ENCODE results near the gene MTM1.

Gene MTM1

GRCh38 chrX:150616179-150616862 lies 47.9 kb downstream of the MTM1 start:
- H3K4me3 ChIP-seq (ENCODE audit: low read length) = no peak overlapping the region
- H3K36me3 ChIP-seq (replicated peaks; ENCODE audit: low read depth, low read length) = peaks cover 16% of the 10 kb centered on the region
- H3K27ac ChIP-seq (ENCODE audit: low read length) = no peak overlapping the region
- no peaks in the 10 kb centered on the region for H4K20me1 ChIP-seq (ENCODE audit: insufficient read depth, low read length)
- no peak overlapping the region for H2AFZ ChIP-seq (ENCODE audit: low read depth, low read length)
- H3K9me3 ChIP-seq (ENCODE audit: insufficient read depth, low read length) = no peaks in the 10 kb centered on the region
- H3K4me1 ChIP-seq (ENCODE audit: low read length) = peaks cover 16% of the 10 kb centered on the region
- no peaks in the 10 kb centered on the region for H3K27me3 ChIP-seq (ENCODE audit: low read depth, low read length)
- no peak overlapping the region for H3K9ac ChIP-seq (ENCODE audit: low read length)
- TF ChIP-seq CTCF (IDR thresholded peaks at IDR 0.05; ENCODE audit: low read depth, low read length) (no peak), EZH2phosphoT487 (IDR thresholded peaks at IDR 0.05; ENCODE audit: low read depth) (no peak)
- H3K4me2 ChIP-seq (ENCODE audit: low read length) = no peak overlapping the region
- no peaks in the 10 kb centered on the region for H3K79me2 ChIP-seq (ENCODE audit: low read length)

- H2AFZ ChIP-seq (ENCODE audit: low read depth, low read length) = no peak overlapping the region
- no peaks in the 10 kb centered on the region for H3K79me2 ChIP-seq (ENCODE audit: low read length)
- no peak overlapping the region for H3K9ac ChIP-seq (ENCODE audit: low read length)
- no peak for TF ChIP-seq CTCF (IDR thresholded peaks at IDR 0.05; ENCODE audit: low read depth, low read length)
- H3K9me3 ChIP-seq (ENCODE audit: insufficient read depth, low read length) = no peaks in the 10 kb centered on the region
- H3K4me2 ChIP-seq (ENCODE audit: low read length) = no peak overlapping the region
- H3K36me3 ChIP-seq (replicated peaks; ENCODE audit: low read depth, low read length) = peaks cover 16% of the 10 kb centered on the region
- no peaks in the 10 kb centered on the region for H3K27me3 ChIP-seq (ENCODE audit: low read depth, low read length)
- peaks cover 16% of the 10 kb centered on the region for H3K4me1 ChIP-seq (ENCODE audit: low read length)
- no peak overlapping the region for H3K4me3 ChIP-seq (ENCODE audit: low read length)
- H3K27ac ChIP-seq (ENCODE audit: low read length) = no peak overlapping the region
- H4K20me1 ChIP-seq (ENCODE audit: insufficient read depth, low read length) = no peaks in the 10 kb centered on the region
Measured at GRCh38 chrX:150616863-150617198, 48.4 kb downstream of the MTM1 start.

DNA sequence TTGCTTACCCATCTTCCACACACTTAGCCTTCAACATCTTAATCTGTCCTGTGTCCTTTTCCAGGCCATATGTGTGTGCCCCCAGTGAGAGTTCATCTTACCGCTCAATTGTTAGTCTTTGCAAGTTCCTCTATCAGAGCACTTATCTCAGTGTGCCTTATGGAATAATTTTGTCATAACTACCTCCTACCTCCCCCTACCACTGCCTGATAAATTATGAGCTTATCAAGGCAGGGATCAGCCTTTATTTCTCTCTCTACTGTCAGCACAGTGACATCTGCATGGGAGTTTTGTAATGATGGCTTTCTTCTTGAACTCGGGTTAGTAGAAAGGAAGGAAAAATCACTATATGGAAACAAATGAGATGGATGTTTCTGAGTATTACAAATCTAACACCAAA lies 53.2 kb downstream of the MTM1 start:
- TF ChIP-seq EZH2phosphoT487 (IDR thresholded peaks at IDR 0.05; ENCODE audit: low read depth) = no peak
- no peak for TF ChIP-seq CTCF (IDR thresholded peaks at IDR 0.05; ENCODE audit: low read depth, low read length)
- H3K79me2 ChIP-seq (ENCODE audit: low read length) = no peaks in the 10 kb centered on the region
- H3K4me1 ChIP-seq (ENCODE audit: low read length) = peaks cover 11% of the 10 kb centered on the region

GRCh38 chrX:150623583-150623982 lies 55.2 kb downstream of the MTM1 start:
- no peak overlapping the region for H3K4me2 ChIP-seq (ENCODE audit: low read length)
- H3K9me3 ChIP-seq (ENCODE audit: insufficient read depth, low read length) = no peaks in the 10 kb centered on the region
- H3K4me1 ChIP-seq (ENCODE audit: low read length) = peaks cover 19% of the 10 kb centered on the region
- H3K9ac ChIP-seq (ENCODE audit: low read length) = no peak overlapping the region
- H3K4me3 ChIP-seq (ENCODE audit: low read length) = no peak overlapping the region
- no peak overlapping the region for H3K27ac ChIP-seq (ENCODE audit: low read length)
- no peaks in the 10 kb centered on the region for H3K27me3 ChIP-seq (ENCODE audit: low read depth, low read length)
- TF ChIP-seq CTCF (IDR thresholded peaks at IDR 0.05; ENCODE audit: low read depth, low read length) (no peak), EZH2phosphoT487 (IDR thresholded peaks at IDR 0.05; ENCODE audit: low read depth) (no peak)
- no peaks in the 10 kb centered on the region for H3K36me3 ChIP-seq (replicated peaks; ENCODE audit: low read depth, low read length)
- no peak overlapping the region for H2AFZ ChIP-seq (ENCODE audit: low read depth, low read length)
- H4K20me1 ChIP-seq (ENCODE audit: insufficient read depth, low read length) = no peaks in the 10 kb centered on the region
- H3K79me2 ChIP-seq (ENCODE audit: low read length) = no peaks in the 10 kb centered on the region

More for the DNA sequence above, 53.2 kb downstream of the MTM1 start:
- Histone ChIP-seq H3K36me3 (replicated peaks; ENCODE audit: low read depth, low read length) (peaks cover 9% of the 10 kb centered on the region), H3K9ac (ENCODE audit: low read length) (no peak overlapping the region), H3K4me3 (ENCODE audit: low read length) (no peak overlapping the region), H2AFZ (ENCODE audit: low read depth, low read length) (no peak overlapping the region), H3K4me2 (ENCODE audit: low read length) (no peak overlapping the region), H3K9me3 (ENCODE audit: insufficient read depth, low read length) (no peaks in the 10 kb centered on the region), H3K27me3 (ENCODE audit: low read depth, low read length) (no peaks in the 10 kb centered on the region), H4K20me1 (ENCODE audit: insufficient read depth, low read length) (no peaks in the 10 kb centered on the region), H3K27ac (ENCODE audit: low read length) (no peak overlapping the region)

Data from OCI-LY3 (cell line).